HG03558 (cell line): Measurements from ENCODE around the gene ATP8A1.

ENCODE experiments used
- ATAC-seq: cut with Tn5 transposase; IDR thresholded peaks from one replicate; pipeline ENCODE4 v1.9.1; 2021; ENCODE audit warnings: moderate number of reproducible peaks; ENCODE audit not compliant: unreplicated experiment; ENCODE audit errors: extremely low read depth

Gene ATP8A1

GRCh38 chr4:42628740-42629139 lies 28.2 kb downstream of the ATP8A1 start:
- ATAC-seq = no peak

GRCh38 chr4:42627885-42628646 lies 28.8 kb downstream of the ATP8A1 start:
- ATAC-seq = peak; percentile 90

GRCh38 chr4:42626629-42627146 lies 30.2 kb downstream of the ATP8A1 start:
- ATAC-seq = no peak

- no peak for ATAC-seq
These were observed 31.6 kb downstream of the ATP8A1 start for GRCh38 chr4:42625329-42625728.

GRCh38 chr4:42624551-42624950 lies 32.4 kb downstream of the ATP8A1 start:
- ATAC-seq = no peak

- no peak for ATAC-seq
These were observed 38.9 kb downstream of the ATP8A1 start for GRCh38 chr4:42618023-42618422.

- ATAC-seq = no peak
These were observed 39.9 kb downstream of the ATP8A1 start for GRCh38 chr4:42617030-42617429.

- no peak for ATAC-seq
These were observed 40.3 kb downstream of the ATP8A1 start for GRCh38 chr4:42616572-42616971.

- ATAC-seq = no peak
These were observed 41.7 kb downstream of the ATP8A1 start for GRCh38 chr4:42615131-42615763.

GRCh38 chr4:42612898-42613297 lies 44.0 kb downstream of the ATP8A1 start:
- ATAC-seq = no peak

GRCh38 chr4:42610941-42611340 lies 46.0 kb downstream of the ATP8A1 start:
- ATAC-seq = no peak

GRCh38 chr4:42609051-42609450 lies 47.9 kb downstream of the ATP8A1 start:
- ATAC-seq = no peak

GRCh38 chr4:42608551-42608950 lies 48.4 kb downstream of the ATP8A1 start:
- no peak for ATAC-seq

GRCh38 chr4:42607011-42607726 lies 49.7 kb downstream of the ATP8A1 start:
- ATAC-seq = no peak

- no peak for ATAC-seq
These were observed 51.6 kb downstream of the ATP8A1 start for GRCh38 chr4:42605264-42605663.

GRCh38 chr4:42603862-42604261 lies 53.0 kb downstream of the ATP8A1 start:
- no peak for ATAC-seq

- no peak for ATAC-seq
These were observed 56.3 kb downstream of the ATP8A1 start for GRCh38 chr4:42600578-42600977.

GRCh38 chr4:42596918-42597317 lies 60.0 kb downstream of the ATP8A1 start:
- ATAC-seq = peak; percentile 72

GRCh38 chr4:42594888-42595287 lies 62.0 kb downstream of the ATP8A1 start:
- ATAC-seq = no peak

GRCh38 chr4:42588909-42589308 lies 68.0 kb downstream of the ATP8A1 start:
- no peak for ATAC-seq

GRCh38 chr4:42586775-42587174 lies 70.1 kb downstream of the ATP8A1 start:
- ATAC-seq = no peak
